Measurements from ENCODE around the gene ERP44. TPM values are rescaled to one million over a fixed set of nuclear protein-coding genes. Genes with fewer than 3 reads are reported as not detected.

Gene ERP44
- total RNA-seq, 3 donors from 2014 or later: 15.7 to 17.8 (median 17.7) TPM

DNA sequence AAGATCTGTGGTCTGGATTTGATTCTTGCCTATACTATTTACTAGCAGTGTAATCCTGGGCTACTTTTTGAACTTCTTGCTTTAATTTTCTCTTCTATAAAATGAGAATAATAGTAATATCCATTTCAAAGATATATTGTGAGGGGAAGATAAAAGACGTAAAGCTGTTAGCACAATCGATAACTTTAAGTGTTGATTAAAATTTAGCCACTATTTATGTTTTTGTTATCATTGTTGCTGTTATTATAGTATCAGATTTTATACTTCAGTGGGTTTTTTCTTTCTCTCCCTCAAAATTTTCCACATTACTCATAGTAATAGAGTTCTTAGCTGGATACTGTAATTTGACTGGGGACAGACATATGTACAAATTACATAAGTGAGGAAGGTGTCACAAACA lies 150.3 kb downstream of the ERP44 start:
- no peaks in the 10 kb centered on the region for H3K27me3 ChIP-seq
- no peak overlapping the region for H3K4me3 ChIP-seq
- H3K9me3 ChIP-seq: peaks cover 0 to 6% of the 10 kb centered on the region in 2 donors
- H3K4me1 ChIP-seq: peaks cover 0 to 3% of the 10 kb centered on the region in 2 donors
- no peak for DNase-seq (ENCODE audit: low spot score in 2 of 2)
- no peaks in the 10 kb centered on the region for H3K36me3 ChIP-seq
- H3K27ac ChIP-seq: no peak overlapping the region
- no peak for TF ChIP-seq POLR2A (IDR thresholded peaks at IDR 0.05)
- TF ChIP-seq POLR2AphosphoS5 (IDR thresholded peaks at IDR 0.05): no peak
- TF ChIP-seq, protein P1, sequence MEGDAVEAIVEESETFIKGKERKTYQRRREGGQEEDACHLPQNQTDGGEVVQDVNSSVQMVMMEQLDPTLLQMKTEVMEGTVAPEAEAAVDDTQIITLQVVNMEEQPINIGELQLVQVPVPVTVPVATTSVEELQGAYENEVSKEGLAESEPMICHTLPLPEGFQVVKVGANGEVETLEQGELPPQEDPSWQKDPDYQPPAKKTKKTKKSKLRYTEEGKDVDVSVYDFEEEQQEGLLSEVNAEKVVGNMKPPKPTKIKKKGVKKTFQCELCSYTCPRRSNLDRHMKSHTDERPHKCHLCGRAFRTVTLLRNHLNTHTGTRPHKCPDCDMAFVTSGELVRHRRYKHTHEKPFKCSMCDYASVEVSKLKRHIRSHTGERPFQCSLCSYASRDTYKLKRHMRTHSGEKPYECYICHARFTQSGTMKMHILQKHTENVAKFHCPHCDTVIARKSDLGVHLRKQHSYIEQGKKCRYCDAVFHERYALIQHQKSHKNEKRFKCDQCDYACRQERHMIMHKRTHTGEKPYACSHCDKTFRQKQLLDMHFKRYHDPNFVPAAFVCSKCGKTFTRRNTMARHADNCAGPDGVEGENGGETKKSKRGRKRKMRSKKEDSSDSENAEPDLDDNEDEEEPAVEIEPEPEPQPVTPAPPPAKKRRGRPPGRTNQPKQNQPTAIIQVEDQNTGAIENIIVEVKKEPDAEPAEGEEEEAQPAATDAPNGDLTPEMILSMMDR (IDR thresholded peaks at IDR 0.05): no peak
- intact Hi-C loops (cut with DNase I; ENCODE audit: low total_unique reads): loop anchor here (10.0 kb wide), 1 partner anchor 964 kb away; no protein-coding TSS in a partner anchor

DNA sequence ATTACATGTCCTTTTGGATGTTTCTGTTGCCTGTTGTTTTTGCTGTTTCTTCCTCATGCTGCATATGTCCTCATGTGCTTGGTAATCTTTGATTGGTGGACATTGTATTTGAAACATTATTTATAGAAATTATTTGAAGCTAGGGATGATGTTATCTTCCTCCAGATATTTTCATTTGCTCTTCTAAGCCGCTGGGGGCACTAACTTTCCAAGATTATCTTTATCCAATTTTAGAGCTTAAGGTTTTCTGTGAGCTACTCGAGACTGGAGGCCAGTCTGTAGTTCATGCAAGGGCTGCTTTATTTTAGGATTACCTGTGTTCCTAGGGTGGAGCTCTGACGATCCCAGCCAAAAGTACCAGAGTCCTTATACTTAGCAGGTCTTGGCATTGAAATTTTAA lies 151.4 kb downstream of the ERP44 start:
- H3K9me3 ChIP-seq: peaks cover 0 to 6% of the 10 kb centered on the region in 2 donors
- no peaks in the 10 kb centered on the region for H3K27me3 ChIP-seq
- no peaks in the 10 kb centered on the region for H3K36me3 ChIP-seq
- TF ChIP-seq, protein P1 (IDR thresholded peaks at IDR 0.05): no peak
- TF ChIP-seq POLR2A (IDR thresholded peaks at IDR 0.05) (no peak), POLR2AphosphoS5 (IDR thresholded peaks at IDR 0.05) (no peak)
- H3K27ac ChIP-seq: no peak overlapping the region
- H3K4me3 ChIP-seq: no peak overlapping the region
- DNase-seq (ENCODE audit: low spot score in 2 of 2): no peak
- intact Hi-C loops (cut with DNase I; ENCODE audit: low total_unique reads): loop anchor here (10.0 kb wide), 1 partner anchor 963 kb away; no protein-coding TSS in a partner anchor
- H3K4me1 ChIP-seq: peaks cover 0 to 3% of the 10 kb centered on the region in 2 donors

DNA sequence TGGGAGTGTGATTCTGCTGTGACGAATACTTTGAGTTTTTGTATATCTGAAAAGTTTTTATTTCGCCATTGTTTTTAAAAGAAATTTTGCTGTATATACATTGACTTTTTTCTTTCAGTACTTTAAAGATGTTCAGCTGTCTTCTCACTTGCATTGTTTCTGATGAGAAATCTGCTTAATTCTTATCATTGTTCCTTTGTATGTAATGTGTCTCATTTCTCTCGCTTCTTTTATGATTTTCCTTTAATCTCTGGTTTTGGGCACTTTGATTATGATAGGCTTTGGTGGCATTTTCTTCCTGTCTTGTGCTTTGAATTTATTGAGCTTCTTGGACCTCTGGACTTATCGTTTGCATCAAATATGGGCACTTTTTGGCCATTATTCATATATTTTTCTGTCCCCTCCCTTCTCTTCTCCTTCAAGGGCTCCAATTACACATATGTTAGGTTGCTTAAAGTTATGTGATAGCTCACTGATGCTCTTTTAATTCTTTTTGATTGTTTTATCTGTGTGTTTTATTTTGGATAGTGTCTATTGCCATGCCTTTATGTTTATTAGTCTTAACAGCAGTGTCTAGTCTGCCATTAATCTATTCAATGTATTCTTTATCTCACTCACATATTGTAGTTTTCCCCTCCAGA lies 161.7 kb downstream of the ERP44 start:
- Histone ChIP-seq H3K4me3 (no peak overlapping the region), H3K27ac (no peak overlapping the region), H3K4me1 (no peaks in the 10 kb centered on the region), H3K27me3 (no peaks in the 10 kb centered on the region), H3K9me3 (peaks cover 0 to 11% of the 10 kb centered on the region in 2 donors), H3K36me3 (no peaks in the 10 kb centered on the region)
- intact Hi-C loops (cut with DNase I; ENCODE audit: low total_unique reads): no loop called here
- no peak for DNase-seq (ENCODE audit: low spot score in 2 of 2)
- no peak for TF ChIP-seq POLR2AphosphoS5 (IDR thresholded peaks at IDR 0.05)
- no peak for TF ChIP-seq POLR2A (IDR thresholded peaks at IDR 0.05)
- TF ChIP-seq, protein P1 (IDR thresholded peaks at IDR 0.05): no peak

DNA sequence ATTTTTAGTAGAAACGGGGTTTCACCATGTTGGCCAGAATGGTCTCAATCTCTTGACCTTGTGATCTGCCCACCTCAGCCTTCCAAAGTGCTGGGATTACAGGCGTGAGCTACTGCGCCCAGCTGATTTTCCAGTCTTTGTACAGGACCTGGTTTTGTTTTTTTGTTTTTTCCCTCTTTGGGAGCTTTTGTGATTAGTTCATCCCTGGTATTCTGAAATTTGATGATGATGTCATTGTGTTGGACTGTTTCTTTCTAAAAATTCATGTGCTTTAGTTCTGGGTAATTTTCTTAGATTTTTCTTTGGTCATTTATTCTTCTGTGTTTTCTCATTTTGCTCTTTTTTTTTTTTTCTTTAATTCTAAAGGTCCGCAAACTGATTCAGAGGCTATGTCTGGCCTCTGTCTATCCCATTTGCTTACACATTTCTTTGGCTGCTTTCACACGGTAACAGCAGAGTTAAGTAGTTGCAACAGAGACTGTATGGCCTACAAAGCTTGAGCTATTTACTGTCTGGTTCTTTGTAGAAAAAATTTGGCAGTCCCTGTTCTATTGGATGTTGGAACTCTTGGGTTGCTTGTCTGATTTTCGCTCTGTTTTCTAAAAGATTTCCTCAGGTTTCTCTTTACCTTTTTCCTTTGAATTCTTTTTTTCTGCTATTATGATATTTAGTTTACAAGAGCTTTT lies 167.5 kb downstream of the ERP44 start:
- Histone ChIP-seq H3K9me3 (peaks cover 4 to 6% of the 10 kb centered on the region in 2 donors), H3K36me3 (no peaks in the 10 kb centered on the region), H3K27ac (no peak overlapping the region), H3K4me3 (no peak overlapping the region), H3K4me1 (no peaks in the 10 kb centered on the region), H3K27me3 (no peaks in the 10 kb centered on the region)
- intact Hi-C loops (cut with DNase I; ENCODE audit: low total_unique reads): no loop called here
- TF ChIP-seq, protein P1 (IDR thresholded peaks at IDR 0.05): no peak
- no peak for TF ChIP-seq POLR2A (IDR thresholded peaks at IDR 0.05)
- TF ChIP-seq POLR2AphosphoS5 (IDR thresholded peaks at IDR 0.05): no peak
- no peak for DNase-seq (ENCODE audit: low spot score in 2 of 2)

DNA sequence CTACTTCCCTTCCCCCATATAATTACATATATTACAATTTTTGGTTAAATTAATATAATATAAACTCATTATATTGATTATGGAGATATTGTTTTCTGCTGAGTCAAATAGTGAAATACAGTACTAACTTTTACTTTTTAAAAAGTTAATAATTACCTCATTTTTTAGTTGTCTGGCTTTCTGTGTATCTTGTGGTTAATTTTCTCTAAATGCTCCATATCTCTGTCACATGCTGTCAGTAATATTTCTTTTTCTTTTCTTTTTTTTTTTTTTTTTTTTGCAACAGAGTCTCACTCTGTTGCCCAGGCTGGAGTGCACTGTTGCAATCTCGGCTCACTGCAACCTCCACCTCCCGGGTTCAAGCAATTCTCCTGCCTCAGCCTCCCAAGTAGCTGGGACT lies 169.1 kb downstream of the ERP44 start:
- no peak overlapping the region for H3K4me3 ChIP-seq
- intact Hi-C loops (cut with DNase I; ENCODE audit: low total_unique reads): no loop called here
- H3K27me3 ChIP-seq: no peaks in the 10 kb centered on the region
- TF ChIP-seq, protein P1 (IDR thresholded peaks at IDR 0.05): no peak
- TF ChIP-seq POLR2AphosphoS5 (IDR thresholded peaks at IDR 0.05): no peak
- TF ChIP-seq POLR2A (IDR thresholded peaks at IDR 0.05): no peak
- H3K36me3 ChIP-seq: no peaks in the 10 kb centered on the region
- H3K4me1 ChIP-seq: no peaks in the 10 kb centered on the region
- H3K9me3 ChIP-seq: peaks cover 4 to 22% of the 10 kb centered on the region in 2 donors
- no peak for DNase-seq (ENCODE audit: low spot score in 2 of 2)
- no peak overlapping the region for H3K27ac ChIP-seq

Measured in breast epithelium (tissue), 4 donors.